Trophoblast cell (in vitro differentiated cells and primary cell): ENCODE data around the gene TUNAR.

Experiments used
- DNase-seq, 2 donors: peaks; one replicate each; pipeline ENCODE4 v3.0.0-alpha.2; 2016
- H2AFZ ChIP-seq: 2 replicates; pipeline ENCODE4 v1.6.1; 2013; ENCODE audit warnings: low read length, moderate library complexity, mild to moderate bottlenecking; ENCODE audit not compliant: insufficient read depth, poor library complexity
- H2AK5ac ChIP-seq: 2 replicates; pipeline ENCODE4 v1.6.1; 2013; ENCODE audit warnings: mild to moderate bottlenecking, low read length
- H2BK120ac ChIP-seq: 2 replicates; pipeline ENCODE4 v1.6.1; 2013; ENCODE audit warnings: low read length, mild to moderate bottlenecking, moderate library complexity; ENCODE audit not compliant: insufficient read depth, poor library complexity
- H2BK12ac ChIP-seq: 2 replicates; pipeline ENCODE4 v1.6.1; 2013; ENCODE audit warnings: mild to moderate bottlenecking, low read length, moderate library complexity
- H2BK5ac ChIP-seq: 2 replicates; pipeline ENCODE4 v1.6.1; 2013; ENCODE audit warnings: low read length, low read depth, moderate library complexity, mild to moderate bottlenecking; ENCODE audit not compliant: poor library complexity
- H3K14ac ChIP-seq: 2 replicates; pipeline ENCODE4 v1.6.1; 2013; ENCODE audit warnings: mild to moderate bottlenecking, low read length
- H3K18ac ChIP-seq: 2 replicates; pipeline ENCODE4 v1.6.1; 2013; ENCODE audit warnings: mild to moderate bottlenecking, low read length
- H3K23ac ChIP-seq: 2 replicates; pipeline ENCODE4 v1.6.1; 2013; ENCODE audit warnings: low read length
- H3K27ac ChIP-seq: 2 replicates; pipeline ENCODE4 v1.5.1; 2013; ENCODE audit warnings: low read depth, mild to moderate bottlenecking, inconsistent platforms, low read length, moderate library complexity
- H3K27me3 ChIP-seq: 2 replicates; pipeline ENCODE4 v1.6.1; 2013; ENCODE audit warnings: inconsistent platforms, mild to moderate bottlenecking, low read length, moderate library complexity; ENCODE audit not compliant: insufficient read depth
- H3K36me3 ChIP-seq, 2 experiments: 1 replicate in 1 of 2; 2 replicates in 1 of 2; pipeline ENCODE4 v1.6.1; 2013; ENCODE audit warnings: low read length in 2 of 2, mild to moderate bottlenecking in 2 of 2, moderate library complexity in 1 of 2; ENCODE audit not compliant: insufficient read depth in 2 of 2, control insufficient read depth in 1 of 2
- H3K4ac ChIP-seq: 2 replicates; pipeline ENCODE4 v1.6.1; 2013; ENCODE audit warnings: low read depth, mild to moderate bottlenecking, low read length, moderate library complexity
- H3K4me1 ChIP-seq, 2 experiments: 1 replicate in 1 of 2; 2 replicates in 1 of 2; pipeline ENCODE4 v1.6.1; 2013; ENCODE audit warnings: low read length in 2 of 2, mild to moderate bottlenecking in 2 of 2, moderate library complexity in 1 of 2; ENCODE audit not compliant: insufficient read depth in 2 of 2, control insufficient read depth in 1 of 2
- H3K4me2 ChIP-seq: 2 replicates; pipeline ENCODE4 v1.6.1; 2013; ENCODE audit warnings: inconsistent platforms, mild to moderate bottlenecking, low read length, moderate library complexity
- H3K4me3 ChIP-seq: 2 replicates; pipeline ENCODE4 v1.5.1; 2013; ENCODE audit warnings: mild to moderate bottlenecking, low read depth, low read length, inconsistent platforms
- H3K79me1 ChIP-seq: one replicate; pipeline ENCODE4 v1.6.1; 2013; ENCODE audit warnings: low read length
- H3K79me2 ChIP-seq: 2 replicates; pipeline ENCODE4 v1.6.1; 2013; ENCODE audit warnings: low read length, mild to moderate bottlenecking; ENCODE audit not compliant: control insufficient read depth, insufficient read depth, poor library complexity
- H3K9ac ChIP-seq: 2 replicates; pipeline ENCODE4 v1.6.1; 2013; ENCODE audit warnings: mild to moderate bottlenecking, low read length
- H3K9me3 ChIP-seq: 2 replicates; pipeline ENCODE4 v1.6.1; 2013; ENCODE audit warnings: low read depth, mild to moderate bottlenecking, control low read depth, inconsistent platforms, low read length; ENCODE audit not compliant: insufficient read depth
- H4K12ac ChIP-seq: 2 replicates; pipeline ENCODE4 v1.6.1; 2013; ENCODE audit warnings: low read depth, mild to moderate bottlenecking, low read length, moderate library complexity
- H4K8ac ChIP-seq: 2 replicates; pipeline ENCODE4 v1.6.1; 2013; ENCODE audit warnings: low read depth, mild to moderate bottlenecking, low read length, moderate library complexity
- H4K91ac ChIP-seq: one replicate; pipeline ENCODE4 v1.6.1; 2013; ENCODE audit warnings: low read depth, mild to moderate bottlenecking, low read length, moderate library complexity
- WGBS: extraction: QIAGEN DNeasy Blood & Tissue Kit; methylation state at CpG from one replicate; pipeline ENCODE4 v1.1.7; 2013; ENCODE audit warnings: missing lambda C conversion rate; ENCODE audit not compliant: insufficient read length, insufficient coverage; ENCODE audit errors: extremely low coverage; 5-methylcytosine and 5-hydroxymethylcytosine counted together

TUNAR gene

GRCh38 chr14:95903616-95904107 is 27.0 kb downstream of the TUNAR start:
- Histone ChIP-seq H2BK120ac (no peak overlapping the region), H3K36me3 (no peaks in the 10 kb centered on the region), H3K9me3 (peaks cover 2% of the 10 kb centered on the region), H3K4ac (no peak overlapping the region), H3K23ac (no peak overlapping the region), H2AFZ (no peak overlapping the region), H3K4me3 (no peak overlapping the region), H3K4me1 (peaks cover 0 to 4% of the 10 kb centered on the region in 2 experiments), H4K8ac (no peak overlapping the region), H4K91ac (no peak overlapping the region), H2BK12ac (no peak overlapping the region), H3K27ac (no peak overlapping the region), H3K18ac (no peak overlapping the region), H3K9ac (no peak overlapping the region), H3K27me3 (no peaks in the 10 kb centered on the region), H3K79me2 (no peaks in the 10 kb centered on the region), H3K4me2 (no peak overlapping the region), H2AK5ac (no peak overlapping the region), H3K14ac (no peak overlapping the region), H3K79me1 (no peaks in the 10 kb centered on the region), H2BK5ac (no peak overlapping the region), H4K12ac (no peak overlapping the region)
- WGBS = no CpG with 5 or more reads among the region's 4 CpGs
- DNase-seq = no peak

GRCh38 chr14:95906591-95906990 is 30.0 kb downstream of the TUNAR start:
- no peak overlapping the region for H2AK5ac ChIP-seq
- WGBS = no CpG with 5 or more reads among the region's 4 CpGs

GRCh38 chr14:95910628-95911027 is 34.0 kb downstream of the TUNAR start:
- Histone ChIP-seq H2AFZ (no peak overlapping the region), H3K9me3 (peaks cover 2% of the 10 kb centered on the region), H3K79me2 (no peaks in the 10 kb centered on the region), H3K4me1 (peaks cover 4 to 6% of the 10 kb centered on the region in 2 experiments), H2BK12ac (no peak overlapping the region), H4K12ac (no peak overlapping the region), H4K8ac (no peak overlapping the region), H2BK120ac (no peak overlapping the region), H4K91ac (no peak overlapping the region), H3K23ac (no peak overlapping the region), H3K9ac (no peak overlapping the region), H2BK5ac (no peak overlapping the region), H3K4ac (no peak overlapping the region), H3K4me2 (no peak overlapping the region), H3K4me3 (no peak overlapping the region), H3K79me1 (no peaks in the 10 kb centered on the region), H3K27me3 (no peaks in the 10 kb centered on the region), H3K18ac (no peak overlapping the region), H2AK5ac (no peak overlapping the region), H3K36me3 (no peaks in the 10 kb centered on the region), H3K27ac (no peak overlapping the region), H3K14ac (no peak overlapping the region)
- no peak for DNase-seq
- no CpG with 5 or more reads among the region's 4 CpGs for WGBS

More at GRCh38 chr14:95906591-95906990, 30.0 kb downstream of the TUNAR start:
- Histone ChIP-seq H3K27ac (no peak overlapping the region), H3K36me3 (no peaks in the 10 kb centered on the region), H3K14ac (no peak overlapping the region), H3K18ac (no peak overlapping the region), H3K4me1 (peaks cover 4 to 6% of the 10 kb centered on the region in 2 experiments), H2BK12ac (no peak overlapping the region), H3K4ac (no peak overlapping the region), H4K91ac (no peak overlapping the region), H3K79me2 (no peaks in the 10 kb centered on the region), H3K4me3 (no peak overlapping the region), H2BK120ac (no peak overlapping the region), H3K9ac (no peak overlapping the region), H3K4me2 (no peak overlapping the region), H3K79me1 (no peaks in the 10 kb centered on the region), H4K12ac (no peak overlapping the region), H3K27me3 (no peaks in the 10 kb centered on the region), H4K8ac (no peak overlapping the region), H3K23ac (no peak overlapping the region), H2AFZ (no peak overlapping the region), H2BK5ac (no peak overlapping the region), H3K9me3 (peaks cover 2% of the 10 kb centered on the region)
- no peak for DNase-seq

GRCh38 chr14:95911456-95911855 is 34.8 kb downstream of the TUNAR start:
- H3K4me2 ChIP-seq = no peak overlapping the region
- H2AK5ac ChIP-seq = no peak overlapping the region
- H3K14ac ChIP-seq = no peak overlapping the region
- peaks cover 2% of the 10 kb centered on the region for H3K9me3 ChIP-seq
- no peak overlapping the region for H3K4ac ChIP-seq
- H2BK120ac ChIP-seq = no peak overlapping the region
- DNase-seq = no peak
- no CpG with 5 or more reads among the region's 7 CpGs for WGBS
- H3K79me2 ChIP-seq = no peaks in the 10 kb centered on the region
- H3K18ac ChIP-seq = no peak overlapping the region
- no peak overlapping the region for H4K12ac ChIP-seq
- no peak overlapping the region for H4K91ac ChIP-seq
- H3K79me1 ChIP-seq = no peaks in the 10 kb centered on the region
- no peak overlapping the region for H3K23ac ChIP-seq
- H2AFZ ChIP-seq = no peak overlapping the region
- H2BK5ac ChIP-seq = no peak overlapping the region
- H3K36me3 ChIP-seq = no peaks in the 10 kb centered on the region
- no peak overlapping the region for H3K9ac ChIP-seq
- no peak overlapping the region for H3K27ac ChIP-seq
- peaks cover 4 to 6% of the 10 kb centered on the region in 2 experiments for H3K4me1 ChIP-seq
- H3K4me3 ChIP-seq = no peak overlapping the region
- no peak overlapping the region for H2BK12ac ChIP-seq
- H3K27me3 ChIP-seq = no peaks in the 10 kb centered on the region
- no peak overlapping the region for H4K8ac ChIP-seq
